K562 (cell line): Measurements from ENCODE around the gene BASP1. TPM values are rescaled to one million over a fixed set of nuclear protein-coding genes. Genes with fewer than 3 reads are reported as not detected.

Experiments
- ATAC-seq: fragments of 200-7000 bp; cut with Tn5 transposase; 3 replicates; pipeline ENCODE4 v1.9.1; 2020; ENCODE audit warnings: moderate library complexity
- BruUV-seq: library from RNA; stranded (reverse); fragments of 400-500 nt; replicated peaks from 2 replicates; lab custom pipeline; 2021; lab: Mats Ljungman, UMichigan
- CTCF ChIA-PET: fragments of 300-600 bp; formaldehyde crosslinking; extraction: SDS; loops from one replicate; lab custom pipeline; 2021; ENCODE audit warnings: low intra/inter-chr PET ratio; lab: Yijun Ruan, JAX
- POLR2A ChIA-PET: fragments of 300-600, 350-650 bp; sonication (Branson Sonifier 250); formaldehyde crosslinking; extraction: SDS; loops from one replicate; lab custom pipeline; 2021; ENCODE audit warnings: antibody characterized with exemption, inconsistent platforms; lab: Yijun Ruan, JAX
- DNase-seq, 4 experiments: peaks; one replicate each; pipeline versions ENCODE4 v3.0.0 to v3.0.0-alpha.2; 2011 to 2018; ENCODE audit warnings: low spot score in 3 of 4, mixed read lengths in 3 of 4; ENCODE audit errors: extremely low read depth in 1 of 4
- FAIRE-seq: peaks from 2 replicates; lab custom pipeline; 2011; peaks lifted over from hg19 to GRCh38; lab: Jason Lieb, UNC
- H2AFZ ChIP-seq: 2 replicates; pipeline ENCODE4 v1.6.0; 2011; ENCODE audit warnings: low read depth, low read length, control low read depth, inconsistent platforms
- H3K27ac ChIP-seq: fragments of 200-600 bp; 3 replicates; pipeline ENCODE4 v1.8.0; 2011; ENCODE audit warnings: low read depth, mild to moderate bottlenecking, control low read depth, inconsistent platforms, low read length, moderate library complexity, mixed read lengths; ENCODE audit errors: extremely low read depth
- H3K27me3 ChIP-seq, 2 experiments: fragments of 300-600 bp in 1 of 2; 2 replicates in 1 of 2; 3 replicates in 1 of 2; pipeline versions ENCODE4 v1.6.0 to v1.8.0; 2011; ENCODE audit warnings: inconsistent platforms in 2 of 2, low read length in 2 of 2, mild to moderate bottlenecking in 1 of 2, mixed read lengths in 1 of 2, moderate library complexity in 1 of 2; ENCODE audit not compliant: control insufficient read depth in 2 of 2, insufficient read depth in 2 of 2
- H3K36me3 ChIP-seq: fragments of 300-600 bp; 3 replicates; pipeline ENCODE4 v1.8.0; 2011; ENCODE audit warnings: mild to moderate bottlenecking, low read length, inconsistent platforms; ENCODE audit not compliant: control insufficient read depth, insufficient read depth
- H3K4me1 ChIP-seq, 2 experiments: fragments of 200-600 bp in 1 of 2; replicated peaks in 1 of 2; 2 replicates in 1 of 2; 3 replicates in 1 of 2; pipeline versions ENCODE4 v1.5.1 to v1.8.0; 2011; ENCODE audit warnings: inconsistent platforms in 2 of 2, low read length in 2 of 2, mild to moderate bottlenecking in 1 of 2, mixed read lengths in 1 of 2, moderate library complexity in 1 of 2; ENCODE audit not compliant: control insufficient read depth in 2 of 2, insufficient read depth in 2 of 2
- H3K4me2 ChIP-seq: 2 replicates; pipeline ENCODE4 v1.6.1; 2011; ENCODE audit warnings: low read length, control low read depth, inconsistent platforms, mixed read lengths; ENCODE audit not compliant: insufficient read depth
- H3K4me3 ChIP-seq: fragments of 200-600 bp; sonication (generic), shearing (Covaris generic); 2 replicates; pipeline ENCODE4 v1.5.1; 2016; ENCODE audit warnings: control low read depth, inconsistent platforms
- H3K79me2 ChIP-seq: fragments of 200-600 bp; 3 replicates; pipeline ENCODE4 v1.8.0; 2011; ENCODE audit warnings: low read length, inconsistent platforms; ENCODE audit not compliant: control insufficient read depth, insufficient read depth
- H3K9ac ChIP-seq, 2 experiments: 2 replicates each; pipeline versions ENCODE4 v1.6.0 to v1.6.1; 2011; ENCODE audit warnings: low read depth in 2 of 2, low read length in 2 of 2, control low read depth in 1 of 2, inconsistent platforms in 1 of 2, mild to moderate bottlenecking in 1 of 2, mixed read lengths in 1 of 2; ENCODE audit not compliant: insufficient read depth in 1 of 2
- H3K9me1 ChIP-seq: one replicate; pipeline ENCODE4 v1.6.0; 2011; ENCODE audit warnings: inconsistent platforms, mild to moderate bottlenecking, low read length, moderate library complexity; ENCODE audit not compliant: control insufficient read depth, insufficient read depth
- H3K9me3 ChIP-seq: replicated peaks from 2 replicates; pipeline ENCODE4 v1.5.1; 2011; ENCODE audit warnings: low read depth, low read length, inconsistent platforms; ENCODE audit not compliant: control insufficient read depth, insufficient read depth
- H4K20me1 ChIP-seq: replicated peaks from 2 replicates; pipeline ENCODE4 v1.6.1; 2011; ENCODE audit warnings: low read length, inconsistent platforms, mixed read lengths; ENCODE audit not compliant: control insufficient read depth, insufficient read depth
- FOXA3 ChIP-seq, 2 experiments: fragments of 450-650 bp in 1 of 2; sonication (generic) in 1 of 2; formaldehyde crosslinking; IDR thresholded peaks in 1 of 2; conservative IDR thresholded peaks in 1 of 2; 2 replicates each; pipeline versions ENCODE4 v1.4.0 to v1.8.0; 2020 to 2022; ENCODE audit warnings: mild to moderate bottlenecking in 2 of 2, missing genetic modification reagents in 1 of 2
- HNRNPK ChIP-seq: fragments of 200-400 bp; formaldehyde crosslinking; IDR thresholded peaks from one replicate; pipeline ENCODE4 v1.6.1; 2018; ENCODE audit warnings: mild to moderate bottlenecking, low read depth, low read length; ENCODE audit not compliant: poor library complexity, severe bottlenecking
- NCOA6 ChIP-seq: fragments of 450-650 bp; IDR thresholded peaks from 2 replicates; pipeline ENCODE4 v1.6.1; 2017; ENCODE audit warnings: mild to moderate bottlenecking
- SNRNP70 ChIP-seq: fragments of 200-400 bp; formaldehyde crosslinking; optimal IDR thresholded peaks from 2 replicates; pipeline ENCODE3; 2017; ENCODE audit warnings: low read depth, low read length
- TARDBP ChIP-seq: fragments of 450-650 bp; IDR thresholded peaks from 2 replicates; pipeline ENCODE4 v1.6.1; 2016
- ZNF212 ChIP-seq: fragments of 450-650 bp; formaldehyde crosslinking; IDR thresholded peaks from 2 replicates; pipeline ENCODE4 v1.4.0; 2020; ENCODE audit warnings: mild to moderate bottlenecking
- WGBS: fragments of 100-300 bp; shearing (Covaris generic); methylation state at CpG from one replicate; pipeline ENCODE4 v1.1.6; 2016; ENCODE audit warnings: low coverage, mixed read lengths; ENCODE audit not compliant: insufficient coverage; ENCODE audit errors: missing lambda C conversion rate; 5-methylcytosine and 5-hydroxymethylcytosine counted together
- in situ Hi-C: fragments of 300-500 bp; cut with MboI; formaldehyde crosslinking; loops from 4 replicates; pipeline ENCODE4 v1.15.0; 2018; ENCODE audit warnings: inconsistent platforms, mixed read lengths
- intact Hi-C: fragments of 100-400 bp; cut with micrococcal nuclease; formaldehyde crosslinking; loops from 2 replicates; pipeline ENCODE4 v1.14.2; 2022
- polyA plus RNA-seq, 8 experiments: library from polyadenylated mRNA; depleted of rRNA in 4 of 8; stranded (reverse) in 5 of 8; unstranded in 3 of 8; fragments of >200 nt; fragmentation: Nextera tagmentation in 2 of 8; fragmentation: Illumina TruSeq in 1 of 8; extraction: Ambion mirVana in 2 of 8; extraction: Trizol in 1 of 8; gene quantifications; 2 replicates each; pipeline versions ENCODE4 v1.2.1 to v1.2.3, GENCODE V29; 2011 to 2014; ENCODE audit warnings: inconsistent platforms in 1 of 8, missing spikeins in 1 of 8
- total RNA-seq, 7 experiments: library from RNA; depleted of rRNA in 6 of 7; stranded (reverse); fragments of >200 nt in 6 of 7; fragmentation: Illumina TruSeq in 2 of 7; extraction: Trizol in 2 of 7; gene quantifications; 2 replicates each; pipeline versions ENCODE4 v1.2.1 to v1.2.3, GENCODE V29; 2011 to 2021; ENCODE audit warnings: low replicate concordance in 1 of 7
- TF ChIP-seq, protein P1 (sequence below), 2 experiments: fragments of 150-350 bp in 1 of 2; IDR thresholded peaks; 2 replicates each; pipeline ENCODE4 v1.6.1; 2012 to 2016; ENCODE audit warnings: low read depth in 2 of 2, low read length in 2 of 2, mild to moderate bottlenecking in 1 of 2, moderate library complexity in 1 of 2

The BASP1 gene
- total and polyA plus RNA-seq, 9 of the 15 experiments (the other 6 are each of a cell fraction or from before 2014, with no cell fraction given), result 0.22 TPM; not detected in 8

DNA sequence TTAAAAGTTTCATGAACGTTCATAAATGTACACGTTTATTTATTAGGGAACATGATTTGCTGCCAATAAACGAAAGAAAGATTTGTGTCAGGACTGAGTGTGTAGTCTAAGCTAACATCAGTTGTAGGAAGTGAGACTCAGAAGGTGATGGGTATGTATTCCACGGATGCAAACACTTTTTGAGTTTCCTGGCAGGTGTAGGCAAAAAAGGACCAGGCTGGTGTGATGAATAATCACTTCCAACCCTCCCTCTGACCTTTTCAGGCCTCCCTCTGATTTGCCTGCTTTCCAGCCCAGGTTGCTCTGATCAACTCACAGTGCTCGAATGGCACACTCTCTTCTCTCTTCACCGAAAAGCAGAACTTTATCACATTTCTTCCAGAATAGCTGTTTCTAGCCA, 51.8 kb downstream of the BASP1 start:
- no peak overlapping the region for H2AFZ ChIP-seq
- 1% methylated on average over 6 of the region's 6 CpGs for WGBS
- no peak for TF ChIP-seq TARDBP
- no peak for TF ChIP-seq HNRNPK
- TF ChIP-seq, protein P1, sequence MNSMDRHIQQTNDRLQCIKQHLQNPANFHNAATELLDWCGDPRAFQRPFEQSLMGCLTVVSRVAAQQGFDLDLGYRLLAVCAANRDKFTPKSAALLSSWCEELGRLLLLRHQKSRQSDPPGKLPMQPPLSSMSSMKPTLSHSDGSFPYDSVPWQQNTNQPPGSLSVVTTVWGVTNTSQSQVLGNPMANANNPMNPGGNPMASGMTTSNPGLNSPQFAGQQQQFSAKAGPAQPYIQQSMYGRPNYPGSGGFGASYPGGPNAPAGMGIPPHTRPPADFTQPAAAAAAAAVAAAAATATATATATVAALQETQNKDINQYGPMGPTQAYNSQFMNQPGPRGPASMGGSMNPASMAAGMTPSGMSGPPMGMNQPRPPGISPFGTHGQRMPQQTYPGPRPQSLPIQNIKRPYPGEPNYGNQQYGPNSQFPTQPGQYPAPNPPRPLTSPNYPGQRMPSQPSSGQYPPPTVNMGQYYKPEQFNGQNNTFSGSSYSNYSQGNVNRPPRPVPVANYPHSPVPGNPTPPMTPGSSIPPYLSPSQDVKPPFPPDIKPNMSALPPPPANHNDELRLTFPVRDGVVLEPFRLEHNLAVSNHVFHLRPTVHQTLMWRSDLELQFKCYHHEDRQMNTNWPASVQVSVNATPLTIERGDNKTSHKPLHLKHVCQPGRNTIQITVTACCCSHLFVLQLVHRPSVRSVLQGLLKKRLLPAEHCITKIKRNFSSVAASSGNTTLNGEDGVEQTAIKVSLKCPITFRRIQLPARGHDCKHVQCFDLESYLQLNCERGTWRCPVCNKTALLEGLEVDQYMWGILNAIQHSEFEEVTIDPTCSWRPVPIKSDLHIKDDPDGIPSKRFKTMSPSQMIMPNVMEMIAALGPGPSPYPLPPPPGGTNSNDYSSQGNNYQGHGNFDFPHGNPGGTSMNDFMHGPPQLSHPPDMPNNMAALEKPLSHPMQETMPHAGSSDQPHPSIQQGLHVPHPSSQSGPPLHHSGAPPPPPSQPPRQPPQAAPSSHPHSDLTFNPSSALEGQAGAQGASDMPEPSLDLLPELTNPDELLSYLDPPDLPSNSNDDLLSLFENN (IDR thresholded peaks at IDR 0.05; ENCODE audit: low read depth in 2 of 2, low read length in 2 of 2), result no peak
- no peak for TF ChIP-seq SNRNP70
- no peak for TF ChIP-seq ZNF212 (CRISPR knock-in tag)
- no peak for TF ChIP-seq NCOA6
- TF ChIP-seq FOXA3 (CRISPR knock-in tag; conservative IDR thresholded peaks at IDR 0.05 in 1 of 2, IDR thresholded peaks at IDR 0.05 in 1 of 2), result no peak
- TF ChIP-seq, all 486 proteins: peak for 0
- in situ Hi-C loops, result no loop called here
- DNase-seq (no peak), FAIRE-seq (no peak), ATAC-seq (no peak)
- CTCF ChIA-PET, result no interaction called here
- Histone ChIP-seq H3K9ac (no peak overlapping the region), H3K4me3 (no peak overlapping the region), H3K4me2 (no peak overlapping the region), H3K79me2 (no peaks in the 10 kb centered on the region), H3K4me1 (no peaks in the 10 kb centered on the region), H3K9me3 (no peaks in the 10 kb centered on the region), H4K20me1 (no peaks in the 10 kb centered on the region), H3K36me3 (no peaks in the 10 kb centered on the region), H3K27ac (no peak overlapping the region), H3K9me1 (no peaks in the 10 kb centered on the region), H3K27me3 (no peaks in the 10 kb centered on the region)
- POLR2A ChIA-PET, result no interaction called here
- intact Hi-C loops, result no loop called here
- no TSS peak for BruUV-seq
